BLaER1 (cell line): Measurements from ENCODE around the gene EIF1.
"Not testable (repeated sequence)": the region's sequence is repeated elsewhere in the genome, so short reads cannot be mapped to it uniquely, and the experiment has no call there.

Experiments
- H3K27ac ChIP-seq: shearing (Covaris generic); formaldehyde crosslinking; 2 replicates; pipeline ENCODE4 v1.8.1; 2022
- H3K27me3 ChIP-seq: shearing (Covaris generic); formaldehyde crosslinking; 2 replicates; pipeline ENCODE4 v1.8.1; 2022
- H3K36me3 ChIP-seq: shearing (Covaris generic); formaldehyde crosslinking; 2 replicates; pipeline ENCODE4 v1.8.1; 2022
- H3K4me1 ChIP-seq: shearing (Covaris generic); formaldehyde crosslinking; 2 replicates; pipeline ENCODE4 v1.8.1; 2022
- H3K4me2 ChIP-seq: shearing (Covaris generic); formaldehyde crosslinking; 2 replicates; pipeline ENCODE4 v1.8.1; 2022
- H3K4me3 ChIP-seq: shearing (Covaris generic); formaldehyde crosslinking; 2 replicates; pipeline ENCODE4 v1.8.1; 2022
- H3K9ac ChIP-seq: shearing (Covaris generic); formaldehyde crosslinking; 2 replicates; pipeline ENCODE4 v1.8.1; 2022
- H3K9me3 ChIP-seq: shearing (Covaris generic); formaldehyde crosslinking; 2 replicates; pipeline ENCODE4 v1.8.1; 2022
- H4K20me1 ChIP-seq: shearing (Covaris generic); formaldehyde crosslinking; 2 replicates; pipeline ENCODE4 v1.8.1; 2022
- Cebpa-rat ChIP-seq: shearing (Covaris generic); IDR thresholded peaks from 2 replicates; pipeline ENCODE4 v1.8.1; 2022

Gene EIF1

DNA sequence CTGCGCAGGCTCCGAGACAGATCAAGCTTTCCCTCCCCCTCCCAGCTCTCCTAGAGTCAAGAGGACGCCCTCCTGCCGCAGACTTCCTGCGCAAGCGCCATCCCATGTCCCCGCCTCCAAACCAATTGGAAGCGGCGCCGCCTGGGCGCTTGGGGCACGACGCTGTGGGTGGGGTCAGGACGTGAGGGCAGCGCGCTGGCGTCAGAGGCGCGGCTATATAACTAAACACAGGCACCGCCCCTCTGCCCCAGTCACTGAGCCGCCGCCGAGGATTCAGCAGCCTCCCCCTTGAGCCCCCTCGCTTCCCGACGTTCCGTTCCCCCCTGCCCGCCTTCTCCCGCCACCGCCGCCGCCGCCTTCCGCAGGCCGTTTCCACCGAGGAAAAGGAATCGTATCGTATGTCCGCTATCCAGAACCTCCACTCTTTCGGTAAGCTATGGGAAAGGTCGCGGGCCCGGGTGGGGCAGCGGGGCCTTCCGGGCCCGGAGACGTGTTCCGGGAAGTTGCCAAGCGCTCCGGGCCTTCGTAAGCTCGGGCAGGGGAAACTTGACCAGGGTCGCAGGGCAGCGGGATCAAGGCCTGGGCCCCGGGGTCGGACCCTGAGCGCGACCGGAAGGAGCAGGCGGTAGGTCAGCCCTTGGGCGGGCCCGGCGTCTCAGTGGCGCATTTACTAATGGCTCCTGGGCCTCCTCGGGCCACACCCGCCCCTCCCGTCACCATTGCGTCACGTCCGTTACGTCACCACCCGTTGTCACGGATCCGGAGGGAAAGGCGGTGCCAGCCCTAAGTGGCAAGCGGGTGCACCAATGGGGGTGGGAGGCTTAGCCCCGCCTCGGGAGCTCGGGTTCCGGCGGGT lies at the start of gene EIF1:
EIF1 (plus strand) TSS at position 245 of the 856 bp plus-strand sequence; CDS start at position 399, 154 bp downstream.
- peak; percentile 88 for TF ChIP-seq Cebpa-rat

DNA sequence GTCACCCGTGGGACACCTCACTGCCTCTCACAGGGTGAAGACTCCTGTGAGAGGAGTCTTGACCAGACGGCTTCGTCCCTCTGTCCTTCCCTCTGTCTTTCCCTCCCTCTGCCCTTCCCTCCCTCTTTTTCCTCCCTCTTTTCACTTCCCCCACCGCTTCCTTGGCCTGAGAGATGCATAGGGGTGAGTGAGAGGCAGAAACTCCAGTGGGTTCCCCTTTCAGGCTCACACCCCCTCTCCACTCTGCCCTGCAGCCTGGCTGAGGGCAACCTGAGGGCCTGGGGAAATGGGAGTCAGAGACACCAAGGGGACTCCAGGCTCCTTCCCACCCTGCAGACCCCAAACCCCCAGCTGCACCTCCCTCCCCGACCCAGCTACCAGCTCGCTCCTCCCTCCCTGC lies 49.7 kb upstream of the EIF1 start:
- no peak overlapping the region for H3K4me2 ChIP-seq
- no peak overlapping the region for H3K27ac ChIP-seq
- no peaks in the 10 kb centered on the region for H3K4me1 ChIP-seq
- H3K9ac ChIP-seq: no peak overlapping the region
- H3K9me3 ChIP-seq: no peaks in the 10 kb centered on the region
- no peak overlapping the region for H3K4me3 ChIP-seq
- no peaks in the 10 kb centered on the region for H3K27me3 ChIP-seq
- no peak for TF ChIP-seq Cebpa-rat
- no peaks in the 10 kb centered on the region for H4K20me1 ChIP-seq
- no peaks in the 10 kb centered on the region for H3K36me3 ChIP-seq

More for the DNA sequence above, at the start of gene EIF1:
- peaks cover 45% of the 10 kb centered on the region for H3K36me3 ChIP-seq
- peak within 1 kb of the TSS; percentile 94 for H3K4me2 ChIP-seq
- H3K27ac ChIP-seq: peak within 1 kb of the TSS; percentile 100
- H3K9me3 ChIP-seq: peaks cover 9% of the 10 kb centered on the region
- H3K4me3 ChIP-seq: peak within 1 kb of the TSS; percentile 96
- H3K9ac ChIP-seq: peak within 1 kb of the TSS; percentile 100
- peaks cover 30% of the 10 kb centered on the region for H3K4me1 ChIP-seq
- no peaks in the 10 kb centered on the region for H3K27me3 ChIP-seq
- peaks cover 50% of the 10 kb centered on the region for H4K20me1 ChIP-seq

DNA sequence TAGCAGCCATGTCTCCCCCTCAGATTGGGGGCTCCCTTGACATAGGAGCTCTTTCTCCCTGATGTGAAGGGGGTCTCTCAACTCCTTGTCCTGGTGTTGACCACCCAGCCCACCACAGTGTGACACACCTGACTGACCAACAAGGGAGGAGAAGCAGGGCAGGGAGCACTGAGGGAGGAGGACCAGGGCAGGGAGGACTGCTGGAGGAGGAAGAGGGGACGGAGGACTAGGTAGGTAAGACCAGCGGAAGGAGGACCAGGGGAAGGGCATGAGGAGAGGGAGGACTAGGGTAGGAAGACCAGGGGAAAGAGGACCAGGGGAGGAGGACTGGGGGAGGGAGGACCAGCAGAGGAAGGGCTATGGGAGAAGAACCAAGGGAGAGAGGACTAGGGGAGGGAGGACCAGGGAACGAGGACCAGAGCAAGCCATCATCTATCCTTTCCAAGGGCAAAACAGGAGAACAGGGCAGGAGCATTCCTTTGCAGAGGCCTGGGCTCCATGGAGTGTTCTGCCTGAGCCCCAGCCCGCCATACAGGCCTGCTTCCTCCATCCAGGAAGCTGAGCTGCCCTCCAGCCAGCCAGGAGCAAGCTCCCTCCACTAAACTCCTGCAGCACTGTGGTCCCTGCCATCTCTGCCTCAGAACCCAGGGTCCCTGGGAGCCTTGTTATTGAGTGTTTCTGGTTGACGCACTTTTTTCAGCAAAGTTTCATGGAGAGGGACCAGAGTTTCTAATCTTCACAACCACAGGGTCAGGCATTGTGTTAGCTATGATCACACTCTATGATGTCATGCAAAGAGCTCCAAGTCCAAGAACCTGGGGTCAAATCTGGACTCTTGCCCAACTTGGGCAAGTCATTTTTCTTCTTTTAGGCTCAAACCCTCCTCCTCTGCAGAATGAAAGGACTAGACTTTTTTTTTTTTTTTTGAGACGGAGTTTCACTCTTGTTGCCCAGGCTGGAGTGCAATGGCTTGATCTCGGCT lies 48.9 kb upstream of the EIF1 start:
- H3K27ac ChIP-seq: no peak overlapping the region
- no peaks in the 10 kb centered on the region for H3K36me3 ChIP-seq
- H4K20me1 ChIP-seq: no peaks in the 10 kb centered on the region
- no peak for TF ChIP-seq Cebpa-rat
- no peaks in the 10 kb centered on the region for H3K27me3 ChIP-seq
- no peak overlapping the region for H3K9ac ChIP-seq
- no peaks in the 10 kb centered on the region for H3K9me3 ChIP-seq
- H3K4me1 ChIP-seq: no peaks in the 10 kb centered on the region
- H3K4me3 ChIP-seq: no peak overlapping the region
- no peak overlapping the region for H3K4me2 ChIP-seq

DNA sequence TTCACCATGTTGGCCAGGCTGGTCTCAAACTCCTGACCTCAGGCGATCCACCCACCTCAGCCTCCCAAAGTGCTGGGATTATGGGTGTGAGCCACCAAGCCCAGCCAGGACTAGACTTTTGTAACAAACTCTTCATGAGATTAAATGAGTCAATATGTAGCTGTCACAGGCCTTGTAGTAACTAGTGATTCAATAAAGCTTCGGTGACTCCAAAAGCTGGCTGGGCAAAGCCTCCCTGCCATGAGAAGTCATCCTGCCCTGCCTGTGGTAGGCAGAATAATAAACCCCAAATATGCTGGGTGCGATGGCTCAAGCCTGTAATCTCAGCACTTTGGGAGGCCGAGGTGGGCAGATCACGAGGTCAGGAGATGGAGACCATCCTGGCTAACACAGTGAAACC lies 48.1 kb upstream of the EIF1 start:
- not testable (repeated sequence) for H3K4me1 ChIP-seq, H3K9ac ChIP-seq, H3K4me3 ChIP-seq, H3K27ac ChIP-seq, H3K36me3 ChIP-seq, H3K4me2 ChIP-seq, H3K9me3 ChIP-seq, H4K20me1 ChIP-seq, H3K27me3 ChIP-seq

DNA sequence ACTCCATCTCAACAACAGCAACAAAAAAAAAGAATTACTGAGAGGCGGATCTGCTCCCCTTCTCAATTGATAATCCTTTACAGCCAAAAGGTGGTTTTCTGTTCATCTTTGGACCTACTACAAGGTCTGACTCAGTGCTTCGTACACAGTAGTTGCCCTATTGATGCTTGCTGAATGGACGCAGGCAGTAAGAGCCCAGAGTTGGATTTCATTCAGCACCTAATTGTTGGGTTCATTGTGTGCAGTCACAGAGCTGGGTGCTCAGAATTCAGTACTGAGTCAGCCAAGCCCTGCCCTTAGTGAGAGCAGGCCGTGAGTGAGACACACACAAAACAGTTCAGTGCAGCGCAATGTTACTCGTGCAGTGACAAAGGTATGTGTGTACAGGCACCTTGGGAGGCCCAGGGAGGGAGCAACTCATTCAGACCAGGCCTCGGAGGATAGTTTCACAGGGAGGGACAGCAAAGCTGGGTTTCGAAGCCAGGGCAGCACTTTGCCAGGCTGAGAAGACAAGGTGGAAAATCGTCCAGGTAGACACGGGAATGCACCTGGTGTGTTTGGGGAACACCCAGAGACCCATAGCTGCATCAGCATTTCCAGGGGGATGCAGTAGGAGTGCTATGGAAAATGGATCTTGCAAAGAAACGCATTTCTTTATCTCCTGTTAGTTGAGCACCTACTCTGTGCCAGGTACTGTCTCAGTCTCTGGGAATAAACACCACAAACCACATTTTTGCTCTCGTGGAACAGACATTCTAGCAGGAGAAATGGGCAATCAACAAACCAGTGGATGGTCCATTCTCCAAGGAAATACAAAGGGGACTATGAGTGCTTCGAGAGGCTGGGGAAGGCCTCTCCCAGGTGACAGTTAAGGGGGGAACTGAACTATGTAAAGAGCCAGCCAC lies 46.2 kb upstream of the EIF1 start:
- H3K27me3 ChIP-seq: no peaks in the 10 kb centered on the region
- no peak for TF ChIP-seq Cebpa-rat
- H4K20me1 ChIP-seq: no peaks in the 10 kb centered on the region
- no peak overlapping the region for H3K4me3 ChIP-seq
- no peaks in the 10 kb centered on the region for H3K9me3 ChIP-seq
- H3K4me2 ChIP-seq: no peak overlapping the region
- H3K36me3 ChIP-seq: no peaks in the 10 kb centered on the region
- no peak overlapping the region for H3K9ac ChIP-seq
- peaks cover 1% of the 10 kb centered on the region; the same call in 1 of the 2 replicates for H3K4me1 ChIP-seq
- no peak overlapping the region for H3K27ac ChIP-seq

DNA sequence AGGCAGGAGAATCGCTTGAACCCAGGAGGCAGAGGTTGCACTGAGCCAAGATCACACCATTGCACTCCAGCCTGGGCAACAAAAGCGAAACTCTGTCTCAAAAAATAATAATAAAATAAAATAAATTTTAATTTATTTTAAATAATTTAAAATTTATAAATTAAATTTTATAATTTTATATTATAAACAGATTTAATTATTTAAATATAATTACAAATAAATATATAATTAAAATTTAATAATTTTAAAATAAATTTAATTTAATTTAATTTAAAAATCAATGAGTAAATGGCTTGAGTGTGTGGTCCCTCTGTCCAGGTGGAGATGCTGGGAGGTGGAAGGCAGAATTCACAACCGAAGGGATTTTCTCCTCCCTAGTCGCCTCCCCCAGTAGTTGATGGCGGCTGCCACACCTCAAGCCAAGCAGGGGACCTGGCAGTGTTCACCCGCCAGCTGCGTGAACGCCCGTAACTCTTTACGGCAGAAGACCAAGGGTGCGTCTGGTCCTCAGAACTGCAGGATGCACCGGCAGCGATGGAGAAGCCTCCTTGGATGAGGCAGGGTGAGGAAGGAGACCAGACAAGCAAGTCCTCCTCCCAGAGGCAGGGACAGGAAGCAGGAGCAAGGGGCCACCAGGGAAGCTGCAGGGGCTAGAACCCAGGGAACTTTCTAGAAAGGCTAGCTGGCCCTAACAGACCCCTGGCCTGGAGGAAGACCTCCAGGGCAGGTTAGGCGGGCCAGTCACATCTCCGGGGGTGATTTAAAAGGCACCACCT lies 41.5 kb upstream of the EIF1 start:
- Histone ChIP-seq H3K27me3 (no peaks in the 10 kb centered on the region), H3K4me2 (no peak overlapping the region; the same call in 1 of the 2 replicates), H3K4me1 (peaks cover 11% of the 10 kb centered on the region), H3K36me3 (no peaks in the 10 kb centered on the region), H3K9me3 (no peaks in the 10 kb centered on the region), H3K4me3 (no peak overlapping the region), H4K20me1 (no peaks in the 10 kb centered on the region), H3K9ac (no peak overlapping the region), H3K27ac (no peak overlapping the region)
- TF ChIP-seq Cebpa-rat: no peak

DNA sequence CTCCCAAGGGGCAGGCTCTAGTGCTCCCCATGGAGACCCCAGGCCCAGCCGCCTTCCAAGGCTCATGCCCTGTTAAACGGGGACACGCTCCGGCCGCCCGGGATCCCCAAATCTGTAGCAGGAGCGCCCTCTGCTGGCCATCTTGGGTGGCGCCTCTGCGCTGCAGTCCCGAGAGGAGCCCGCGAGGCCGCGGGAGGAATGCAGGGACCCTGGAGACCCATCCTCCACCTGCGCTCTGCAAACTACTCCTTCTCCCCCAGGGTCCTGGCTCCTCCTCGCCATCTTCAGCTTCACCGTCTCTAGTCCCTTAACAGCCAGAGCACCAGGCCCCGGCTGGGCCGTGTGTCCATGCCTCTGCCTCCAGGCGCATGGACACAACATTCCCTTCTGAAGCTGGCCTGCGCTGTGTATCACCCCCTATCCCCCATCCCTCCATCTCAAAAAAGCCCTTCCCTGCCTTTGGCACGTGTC lies 40.7 kb upstream of the EIF1 start:
- H3K27ac ChIP-seq: no peak overlapping the region
- no peaks in the 10 kb centered on the region for H3K27me3 ChIP-seq
- no peak for TF ChIP-seq Cebpa-rat
- peaks cover 11% of the 10 kb centered on the region for H3K4me1 ChIP-seq
- H4K20me1 ChIP-seq: no peaks in the 10 kb centered on the region
- no peaks in the 10 kb centered on the region for H3K36me3 ChIP-seq
- H3K4me2 ChIP-seq: peak overlapping the region; percentile 94
- peak overlapping the region; percentile 32; the same call in 1 of the 2 replicates for H3K9ac ChIP-seq
- peak overlapping the region; percentile 61 for H3K4me3 ChIP-seq
- H3K9me3 ChIP-seq: no peaks in the 10 kb centered on the region

DNA sequence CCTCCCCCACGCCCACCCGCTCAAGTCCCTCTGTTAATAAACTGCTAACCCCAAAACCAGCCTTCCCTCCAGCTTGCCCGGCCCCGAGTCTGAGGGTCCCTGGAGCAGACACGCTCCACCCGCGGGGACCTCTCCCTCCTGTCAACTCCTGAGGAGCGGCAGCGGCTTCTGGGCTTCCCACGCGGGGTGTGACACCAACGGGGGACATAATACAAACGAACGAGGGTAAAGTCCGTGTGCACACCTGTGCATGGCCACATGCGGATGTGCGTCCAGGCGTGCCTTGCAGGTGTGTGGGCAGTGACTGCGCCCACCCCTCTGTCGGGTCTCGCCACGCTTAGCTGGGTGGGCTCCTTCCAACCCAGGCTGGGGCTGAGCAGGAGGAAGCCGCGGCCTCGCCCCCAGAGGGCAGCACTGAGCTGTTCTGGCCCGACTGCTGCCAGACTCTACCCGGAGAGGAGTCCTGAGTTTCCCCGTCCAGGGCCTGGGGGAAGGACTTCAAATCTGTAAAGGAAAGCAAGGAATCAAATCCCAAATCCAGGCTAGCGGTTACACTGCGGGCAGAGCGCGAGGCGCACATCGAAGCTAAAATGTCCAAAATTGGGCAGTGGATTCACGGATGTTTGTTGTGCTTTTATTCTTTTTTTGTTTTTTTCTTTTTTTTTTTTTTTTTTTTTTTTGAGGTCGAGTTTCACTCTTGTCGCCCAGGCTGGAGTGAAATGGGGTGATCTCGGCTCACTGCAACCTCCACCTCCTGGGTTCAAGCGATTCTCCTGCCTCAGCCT lies 40.1 kb upstream of the EIF1 start:
- no peaks in the 10 kb centered on the region for H3K27me3 ChIP-seq
- H3K27ac ChIP-seq: no peak overlapping the region
- peaks cover 11% of the 10 kb centered on the region for H3K4me1 ChIP-seq
- peak overlapping the region; percentile 94 for H3K4me2 ChIP-seq
- peak overlapping the region; percentile 61 for H3K4me3 ChIP-seq
- H3K9ac ChIP-seq: peak overlapping the region; percentile 32; the same call in 1 of the 2 replicates
- H3K36me3 ChIP-seq: no peaks in the 10 kb centered on the region
- TF ChIP-seq Cebpa-rat: no peak
- no peaks in the 10 kb centered on the region for H3K9me3 ChIP-seq
- no peaks in the 10 kb centered on the region for H4K20me1 ChIP-seq
